Karpas-422 (cell line): ENCODE data around the gene MICAL1. TPM values are rescaled to one million over a fixed set of nuclear protein-coding genes. Genes with fewer than 3 reads are reported as not detected.
"Not testable (repeated sequence)": the region's sequence is repeated elsewhere in the genome, so short reads cannot be mapped to it uniquely, and the experiment has no call there.

Source experiments
- DNase-seq: peaks from one replicate; pipeline ENCODE4 v3.0.0-alpha.2; 2015
- H2AFZ ChIP-seq: fragments of 200-600 bp; sonication (generic); 2 replicates; pipeline ENCODE4 v1.6.1; 2014; ENCODE audit warnings: antibody characterized with exemption, low read length, mixed read lengths
- H3K27ac ChIP-seq: fragments of 200-600 bp; sonication (generic); 2 replicates; pipeline ENCODE4 v1.5.1; 2014; ENCODE audit warnings: mild to moderate bottlenecking, low read length, moderate library complexity
- H3K27me3 ChIP-seq: fragments of 200-600 bp; sonication (generic); 2 replicates; pipeline ENCODE4 v1.6.1; 2014; ENCODE audit warnings: low read length, mixed read lengths
- H3K36me3 ChIP-seq: fragments of 200-600 bp; sonication (generic); 2 replicates; pipeline ENCODE4 v1.6.1; 2014; ENCODE audit warnings: low read length, mixed read lengths; ENCODE audit not compliant: insufficient read depth
- H3K4me1 ChIP-seq: fragments of 200-600 bp; sonication (generic); 2 replicates; pipeline ENCODE4 v1.6.1; 2014; ENCODE audit warnings: mild to moderate bottlenecking, low read length, mixed read lengths
- H3K4me2 ChIP-seq: fragments of 200-600 bp; sonication (generic); 2 replicates; pipeline ENCODE4 v1.6.1; 2014; ENCODE audit warnings: low read length, low read depth, mild to moderate bottlenecking; ENCODE audit not compliant: poor library complexity, severe bottlenecking
- H3K4me3 ChIP-seq: fragments of 200-600 bp; sonication (generic); 2 replicates; pipeline ENCODE4 v1.5.1; 2014; ENCODE audit warnings: mild to moderate bottlenecking, antibody characterized with exemption, low read length, mixed read lengths
- H3K79me2 ChIP-seq: fragments of 200-600 bp; sonication (generic); 2 replicates; pipeline ENCODE4 v1.6.1; 2014; ENCODE audit warnings: mild to moderate bottlenecking, low read length, mixed read lengths
- H3K9ac ChIP-seq: fragments of 200-600 bp; sonication (generic); 2 replicates; pipeline ENCODE4 v1.6.0; 2014; ENCODE audit warnings: low read length
- H3K9me2 ChIP-seq: fragments of 200-600 bp; sonication (generic), shearing (Covaris generic); replicated peaks from 2 replicates; pipeline ENCODE4 v1.6.0; 2014; ENCODE audit warnings: mild to moderate bottlenecking, low read length, moderate library complexity; ENCODE audit not compliant: insufficient read depth
- H3K9me3 ChIP-seq: fragments of 300-700, 200-600 bp; sonication (generic); 2 replicates; pipeline ENCODE4 v1.6.1; 2014; ENCODE audit warnings: low read length, mixed read lengths
- H4K20me1 ChIP-seq: fragments of 200-600 bp; sonication (generic); 2 replicates; pipeline ENCODE4 v1.6.1; 2014; ENCODE audit warnings: mild to moderate bottlenecking, antibody characterized with exemption, low read length, low read depth; ENCODE audit not compliant: insufficient read depth
- total RNA-seq: library from RNA; depleted of rRNA; stranded (reverse); fragments of >200 nt; shearing (Covaris generic); gene quantifications from 2 replicates; pipeline ENCODE4 v1.2.3, GENCODE V29; 2014; ENCODE audit warnings: low replicate concordance

The MICAL1 gene
- total RNA-seq, 1 experiment from 2014 or later: 59.4 TPM

DNA sequence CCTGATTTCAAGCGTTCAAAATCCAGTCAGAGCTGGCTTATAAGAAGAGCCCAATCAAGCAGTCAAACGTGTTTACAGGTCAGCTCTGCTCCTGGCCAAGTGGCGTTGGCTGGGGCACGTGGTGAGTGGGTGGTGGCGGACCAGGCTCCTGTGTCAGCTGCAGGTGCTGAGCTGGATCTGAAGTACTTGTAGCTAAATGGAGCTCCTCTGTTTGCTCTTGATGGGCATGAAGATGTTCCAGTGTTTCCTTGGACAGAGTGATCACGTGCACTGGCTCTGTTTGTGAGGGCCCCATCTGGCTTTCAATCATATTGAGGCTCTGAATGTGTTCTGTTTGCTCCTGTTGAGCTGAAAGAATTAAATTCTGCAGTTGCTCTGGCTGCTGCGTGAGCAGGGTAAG lies 10.2 kb upstream of the MICAL1 start:
- H3K4me1 ChIP-seq: no peaks in the 10 kb centered on the region
- no peak overlapping the region for H3K9ac ChIP-seq
- H3K4me2 ChIP-seq: no peak overlapping the region
- peaks cover 78% of the 10 kb centered on the region for H3K79me2 ChIP-seq
- H3K27ac ChIP-seq: no peak overlapping the region
- no peak overlapping the region for H3K4me3 ChIP-seq
- no peaks in the 10 kb centered on the region for H3K9me2 ChIP-seq
- no peaks in the 10 kb centered on the region for H3K9me3 ChIP-seq
- H2AFZ ChIP-seq: no peak overlapping the region
- H4K20me1 ChIP-seq: 0 out of 2 replicates have a peak, but pooled peaks cover 4% of the 10 kb centered on the region
- no peaks in the 10 kb centered on the region for H3K27me3 ChIP-seq
- H3K36me3 ChIP-seq: peaks cover 78% of the 10 kb centered on the region
- no peak for DNase-seq

DNA sequence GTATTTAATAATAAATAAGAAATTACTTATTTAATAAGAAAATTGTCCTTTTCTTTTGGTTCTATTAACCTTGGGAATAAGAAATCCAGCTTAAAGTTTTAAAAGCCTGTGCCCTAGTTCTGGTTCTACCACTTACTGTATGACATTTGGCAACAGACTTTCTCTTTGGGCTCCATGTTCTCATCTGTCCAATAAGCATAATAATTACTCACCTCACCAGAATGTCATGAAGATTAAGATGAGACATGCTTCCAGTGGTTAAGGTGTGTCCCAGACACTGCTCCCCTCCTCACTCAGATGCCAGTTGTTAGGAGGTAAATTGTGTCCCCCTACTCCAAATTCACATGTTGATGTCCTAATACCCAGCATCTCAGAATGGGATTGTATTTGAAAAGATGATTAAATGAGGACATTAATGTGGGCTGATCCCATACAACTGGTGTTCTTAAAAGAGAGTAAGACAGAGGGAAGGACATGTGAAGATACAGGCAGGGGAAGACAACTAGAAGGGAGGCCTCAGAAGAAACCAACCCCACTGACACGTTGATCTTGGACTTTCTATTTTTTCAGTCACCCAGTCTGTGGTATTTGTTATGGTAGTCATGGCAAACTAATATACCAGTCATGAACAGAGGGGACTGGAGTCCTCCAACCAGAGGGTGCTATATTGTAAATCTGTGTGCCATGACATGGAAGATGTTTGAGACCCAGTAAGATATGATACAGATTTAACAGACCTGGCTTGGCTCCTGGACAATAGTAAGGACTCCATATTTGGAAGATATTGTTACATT lies 6.4 kb upstream of the MICAL1 start:
- H3K4me2 ChIP-seq: no peak overlapping the region
- no peak overlapping the region for H3K4me3 ChIP-seq
- no peak overlapping the region for H3K27ac ChIP-seq
- H3K36me3 ChIP-seq: peaks cover 47% of the 10 kb centered on the region
- H4K20me1 ChIP-seq: 0 out of 2 replicates have a peak, but pooled peaks cover 4% of the 10 kb centered on the region
- no peak overlapping the region for H2AFZ ChIP-seq
- H3K4me1 ChIP-seq: peaks cover 13% of the 10 kb centered on the region
- H3K27me3 ChIP-seq: no peaks in the 10 kb centered on the region
- H3K9ac ChIP-seq: no peak overlapping the region
- no peak for DNase-seq
- no peaks in the 10 kb centered on the region for H3K9me2 ChIP-seq
- H3K9me3 ChIP-seq: no peaks in the 10 kb centered on the region
- H3K79me2 ChIP-seq: peaks cover 43% of the 10 kb centered on the region

DNA sequence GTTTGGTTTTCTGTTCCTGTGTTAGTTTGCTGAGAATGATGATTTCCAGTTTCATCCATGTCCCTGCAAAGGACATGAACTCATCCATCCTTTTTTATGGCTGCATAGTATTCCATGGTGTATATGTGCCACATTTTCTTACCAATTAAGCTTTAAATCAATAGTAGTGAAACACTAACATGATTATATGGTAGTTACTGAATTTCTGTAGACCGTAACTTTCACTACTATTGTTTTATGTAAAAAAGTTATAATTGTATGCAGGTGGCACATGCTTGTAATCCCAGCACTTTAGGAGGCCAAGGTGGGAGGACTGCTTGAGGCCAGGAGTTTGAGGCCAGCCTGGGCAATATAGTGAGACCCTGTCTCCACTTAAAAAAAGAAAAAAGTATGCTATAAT lies 5.6 kb upstream of the MICAL1 start:
- not testable (repeated sequence) for H3K4me2 ChIP-seq, H3K9ac ChIP-seq, H3K4me3 ChIP-seq, H3K27ac ChIP-seq, H2AFZ ChIP-seq, H3K27me3 ChIP-seq, DNase-seq, H3K9me3 ChIP-seq, H4K20me1 ChIP-seq, H3K9me2 ChIP-seq
- Histone ChIP-seq H3K36me3 (peaks cover 40% of the 10 kb centered on the region), H3K79me2 (peaks cover 44% of the 10 kb centered on the region), H3K4me1 (peaks cover 20% of the 10 kb centered on the region)

DNA sequence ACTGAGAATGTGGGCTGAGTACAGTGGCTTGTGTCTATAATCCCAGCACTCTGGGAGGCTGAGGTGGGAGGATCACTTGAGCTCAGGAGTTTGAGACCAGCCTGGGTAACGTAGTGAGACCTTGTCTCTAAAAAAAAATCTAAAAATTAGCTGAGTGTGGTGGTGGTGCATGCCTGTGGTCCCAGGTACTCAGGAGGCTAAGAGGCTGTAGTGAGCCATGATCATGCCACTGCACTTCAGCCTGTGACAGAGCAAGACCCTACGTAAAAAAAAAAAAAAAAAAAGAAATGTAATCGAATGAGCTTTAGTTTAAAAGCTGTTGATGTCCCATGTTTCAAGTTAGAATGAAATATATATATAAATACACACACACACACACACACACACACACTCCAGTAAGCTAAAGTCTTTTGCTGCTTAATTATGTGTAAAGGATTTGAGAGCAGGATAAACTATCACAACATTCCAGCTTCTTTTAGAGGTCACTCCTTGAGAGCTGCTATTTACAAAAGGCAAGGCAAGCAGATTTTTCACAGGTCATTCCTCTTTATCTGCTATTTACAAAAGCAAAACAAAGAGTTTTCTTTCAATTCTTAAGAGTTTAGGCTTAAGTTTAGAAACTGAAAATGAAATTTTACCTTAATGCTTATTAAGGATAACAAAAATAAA lies 4.7 kb upstream of the MICAL1 start:
- Histone ChIP-seq H4K20me1 (0 out of 2 replicates have a peak, but pooled peaks cover 4% of the 10 kb centered on the region), H3K4me3 (no peak overlapping the region), H2AFZ (no peak overlapping the region), H3K4me1 (peaks cover 22% of the 10 kb centered on the region), H3K4me2 (no peak overlapping the region), H3K27ac (no peak overlapping the region), H3K79me2 (peaks cover 36% of the 10 kb centered on the region), H3K9me3 (no peaks in the 10 kb centered on the region), H3K9ac (no peak overlapping the region), H3K9me2 (no peaks in the 10 kb centered on the region), H3K36me3 (peaks cover 31% of the 10 kb centered on the region), H3K27me3 (no peaks in the 10 kb centered on the region)
- DNase-seq: no peak

DNA sequence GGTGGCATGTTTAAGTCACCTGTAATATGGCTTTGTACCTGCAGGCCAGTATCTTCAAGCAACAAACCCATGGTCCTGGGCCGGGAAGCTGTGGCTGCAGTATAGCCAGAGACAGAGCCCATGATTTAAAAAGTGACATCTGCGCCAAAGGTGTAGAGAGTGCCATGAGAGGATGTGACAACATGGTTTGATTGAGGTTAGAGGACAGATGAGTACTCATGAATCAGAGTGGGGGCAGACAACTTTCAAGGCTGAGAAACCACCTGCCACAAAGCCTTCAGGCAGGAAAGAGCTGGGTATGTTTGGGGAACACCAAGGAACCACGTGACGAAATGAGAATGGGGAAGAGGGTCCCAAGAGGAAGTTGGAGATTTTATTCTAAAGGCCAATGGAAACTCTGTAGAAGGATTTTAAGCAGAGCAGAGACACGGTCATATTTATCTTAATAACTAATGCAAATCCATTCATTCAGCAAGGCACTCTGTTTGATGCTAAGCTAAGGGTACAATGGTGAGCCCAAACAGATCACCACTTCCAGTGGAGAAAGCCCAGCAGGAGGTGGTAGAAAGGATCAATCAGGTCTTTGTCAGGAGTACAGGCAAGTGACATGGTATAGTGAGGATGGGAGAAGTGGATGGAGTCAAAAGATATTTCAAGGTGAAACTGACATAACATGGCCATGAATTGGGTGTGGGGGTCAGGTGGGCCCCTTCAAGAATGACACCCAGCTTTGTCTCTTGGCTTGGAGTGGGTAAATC lies 3.4 kb upstream of the MICAL1 start:
- Histone ChIP-seq H2AFZ (no peak overlapping the region), H3K27ac (no peak overlapping the region; the same call in 1 of the 2 replicates), H3K9ac (no peak overlapping the region), H3K9me2 (no peaks in the 10 kb centered on the region), H3K9me3 (no peaks in the 10 kb centered on the region), H3K27me3 (no peaks in the 10 kb centered on the region), H3K4me2 (no peak overlapping the region), H4K20me1 (0 out of 2 replicates have a peak, but pooled peaks cover 4% of the 10 kb centered on the region), H3K36me3 (peaks cover 18% of the 10 kb centered on the region), H3K4me1 (peaks cover 29% of the 10 kb centered on the region), H3K79me2 (peaks cover 37% of the 10 kb centered on the region), H3K4me3 (no peak overlapping the region)
- DNase-seq: no peak

DNA sequence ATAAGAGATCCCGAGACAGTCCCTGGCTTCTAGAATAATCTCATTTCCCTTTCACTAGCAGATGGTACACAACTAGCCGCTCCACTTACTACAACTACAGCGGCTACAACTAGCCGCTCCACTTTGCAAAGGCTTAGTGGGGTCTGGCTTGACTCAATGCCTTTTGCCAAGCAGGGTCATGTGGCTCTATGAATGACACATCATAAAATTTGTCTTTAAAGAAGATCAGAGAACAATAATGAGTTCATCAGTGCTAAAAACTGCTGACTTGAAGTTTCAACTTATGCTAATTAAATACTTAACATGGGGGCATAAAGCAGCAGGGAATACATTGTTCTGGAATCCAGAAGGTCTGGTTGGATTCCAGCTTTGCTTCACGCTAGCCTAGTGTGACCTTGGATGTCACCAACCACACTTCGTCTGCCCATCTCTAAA lies 2.0 kb upstream of the MICAL1 start:
- Histone ChIP-seq H3K27me3 (no peaks in the 10 kb centered on the region), H3K9me3 (no peaks in the 10 kb centered on the region), H3K4me1 (peaks cover 31% of the 10 kb centered on the region), H3K79me2 (peaks cover 28% of the 10 kb centered on the region), H4K20me1 (0 out of 2 replicates have a peak, but pooled peaks cover 3% of the 10 kb centered on the region), H3K4me3 (no peak overlapping the region), H2AFZ (no peak overlapping the region), H3K9me2 (no peaks in the 10 kb centered on the region), H3K27ac (peak overlapping the region; percentile 29), H3K36me3 (peaks cover 9% of the 10 kb centered on the region), H3K9ac (no peak overlapping the region), H3K4me2 (no peak overlapping the region)
- no peak for DNase-seq

DNA sequence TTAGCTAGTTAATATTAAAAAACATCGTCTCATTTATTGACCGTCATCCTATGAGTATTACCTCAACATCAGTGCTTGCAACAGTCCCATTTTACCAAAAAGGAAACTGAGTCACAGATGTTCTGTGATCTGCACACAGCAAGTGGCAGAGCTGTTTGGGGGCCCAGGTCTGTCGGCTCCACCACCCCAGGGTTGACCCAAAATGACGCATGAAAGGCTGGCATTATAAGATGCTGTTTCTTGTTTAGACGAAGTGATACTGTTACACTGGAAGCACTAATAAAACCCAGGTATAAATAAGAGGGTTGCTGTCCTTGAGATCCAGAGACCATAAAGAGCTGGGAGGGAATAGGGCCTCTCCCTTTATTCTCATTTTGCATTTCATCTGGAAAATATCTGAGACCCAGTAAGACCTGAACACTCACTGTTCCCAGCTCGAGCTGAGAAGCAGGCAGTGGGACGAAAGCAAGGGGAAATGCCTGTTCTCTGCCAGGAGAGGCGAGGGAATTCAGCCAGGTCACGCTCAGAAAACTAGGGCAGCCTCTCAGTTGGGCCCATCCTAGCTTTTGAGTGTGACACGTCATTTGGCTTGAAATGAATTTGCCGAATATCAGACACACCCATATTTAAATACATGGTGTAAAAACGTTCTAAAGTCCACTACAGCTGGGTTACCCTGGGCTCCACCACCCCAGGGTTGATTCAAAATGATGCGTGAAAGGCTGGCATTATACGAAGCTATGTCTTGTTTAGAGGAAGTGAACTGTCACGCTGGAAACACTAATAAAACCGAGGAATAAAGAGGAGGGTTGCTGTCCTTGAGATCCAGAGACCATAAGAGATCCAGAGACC lies 1.4 kb upstream of the MICAL1 start:
- Histone ChIP-seq H3K27ac (peak overlapping the region; percentile 29), H2AFZ (no peak overlapping the region), H3K9me3 (no peaks in the 10 kb centered on the region), H3K9ac (peak overlapping the region; percentile 97), H3K36me3 (peaks cover 3% of the 10 kb centered on the region; the same call in 1 of the 2 replicates), H3K4me2 (peak overlapping the region; percentile 91), H3K79me2 (peaks cover 25% of the 10 kb centered on the region; the same call in 1 of the 2 replicates), H3K4me1 (peaks cover 31% of the 10 kb centered on the region), H3K4me3 (peak overlapping the region; percentile 98), H3K27me3 (no peaks in the 10 kb centered on the region), H4K20me1 (no peaks in the 10 kb centered on the region), H3K9me2 (no peaks in the 10 kb centered on the region)
- DNase-seq: no peak
